ENCODE measurements around the gene BCOR.

BCOR gene

GRCh38 chrX:40035726-40036125, 62.0 kb downstream of the BCOR start:
- in situ Hi-C loops (cut with MboI; ENCODE audit: low sequenced_read_pairs), result no loop called here

GRCh38 chrX:40031911-40032310, 65.8 kb downstream of the BCOR start:
- in situ Hi-C loops (cut with MboI; ENCODE audit: low sequenced_read_pairs), result no loop called here

- in situ Hi-C loops (cut with MboI; ENCODE audit: low sequenced_read_pairs), result no loop called here
Measured at GRCh38 chrX:40030205-40030604, 67.6 kb downstream of the BCOR start.

- in situ Hi-C loops (cut with MboI; ENCODE audit: low sequenced_read_pairs), result no loop called here
Measured at GRCh38 chrX:40022421-40022820, 75.3 kb downstream of the BCOR start.

GRCh38 chrX:40021647-40022046, 76.1 kb downstream of the BCOR start:
- in situ Hi-C loops (cut with MboI; ENCODE audit: low sequenced_read_pairs), result no loop called here

GRCh38 chrX:40019541-40019940, 78.2 kb downstream of the BCOR start:
- in situ Hi-C loops (cut with MboI; ENCODE audit: low sequenced_read_pairs), result no loop called here

GRCh38 chrX:40018041-40018440, 79.7 kb downstream of the BCOR start:
- in situ Hi-C loops (cut with MboI; ENCODE audit: low sequenced_read_pairs), result no loop called here

- in situ Hi-C loops (cut with MboI; ENCODE audit: low sequenced_read_pairs), result no loop called here
Measured at GRCh38 chrX:40016749-40017148, 81.0 kb downstream of the BCOR start.

GRCh38 chrX:40015693-40016092, 82.1 kb downstream of the BCOR start:
- in situ Hi-C loops (cut with MboI; ENCODE audit: low sequenced_read_pairs), result no loop called here

- in situ Hi-C loops (cut with MboI; ENCODE audit: low sequenced_read_pairs), result no loop called here
Measured at GRCh38 chrX:40013266-40014195, 84.2 kb downstream of the BCOR start.

GRCh38 chrX:40012868-40013265, 84.9 kb downstream of the BCOR start:
- in situ Hi-C loops (cut with MboI; ENCODE audit: low sequenced_read_pairs), result no loop called here

GRCh38 chrX:40012039-40012867, 85.5 kb downstream of the BCOR start:
- in situ Hi-C loops (cut with MboI; ENCODE audit: low sequenced_read_pairs), result no loop called here

- in situ Hi-C loops (cut with MboI; ENCODE audit: low sequenced_read_pairs), result no loop called here
Measured at GRCh38 chrX:40011322-40012038, 86.3 kb downstream of the BCOR start.

- in situ Hi-C loops (cut with MboI; ENCODE audit: low sequenced_read_pairs), result no loop called here
Measured at GRCh38 chrX:40010550-40011321, 87.0 kb downstream of the BCOR start.

GRCh38 chrX:40009890-40010289, 87.9 kb downstream of the BCOR start:
- in situ Hi-C loops (cut with MboI; ENCODE audit: low sequenced_read_pairs), result no loop called here

GRCh38 chrX:40009462-40009851, 88.3 kb downstream of the BCOR start:
- in situ Hi-C loops (cut with MboI; ENCODE audit: low sequenced_read_pairs), result no loop called here

- in situ Hi-C loops (cut with MboI; ENCODE audit: low sequenced_read_pairs), result no loop called here
Measured at GRCh38 chrX:40008791-40009461, 88.8 kb downstream of the BCOR start.

- in situ Hi-C loops (cut with MboI; ENCODE audit: low sequenced_read_pairs), result no loop called here
Measured at GRCh38 chrX:40007756-40008705, 89.7 kb downstream of the BCOR start.
